Vagina (tissue), 2 donors: Measurements from ENCODE around the gene CYP1A2.

Experiments
- CTCF ChIP-seq, 3 experiments: fragments of 450-650 bp in 2 of 3; fragments of 200-600 bp in 1 of 3; sonication (generic) in 1 of 3; IDR thresholded peaks; one replicate each; pipeline ENCODE4 v1.5.1; 2017 to 2019; ENCODE audit warnings: antibody characterized with exemption in 3 of 3, mild to moderate bottlenecking in 2 of 3, moderate library complexity in 2 of 3
- POLR2AphosphoS5 ChIP-seq, 2 donors: sonication (generic); formaldehyde crosslinking; IDR thresholded peaks; one replicate each; pipeline ENCODE4 v1.9.0; 2017; ENCODE audit warnings: antibody characterized with exemption in 2 of 2, mild to moderate bottlenecking in 2 of 2, low read depth in 1 of 2; ENCODE audit not compliant: insufficient read depth in 1 of 2

- TF ChIP-seq POLR2AphosphoS5 (IDR thresholded peaks at IDR 0.05; ENCODE audit: insufficient read depth in 1 of 2, low read depth in 1 of 2) (no peak), CTCF (IDR thresholded peaks at IDR 0.05) (no peak)
Measured at GRCh38 chr15:74754593-74755215, 6.1 kb downstream of the CYP1A2 start.
